Measurements from ENCODE around the gene PGAP2.
A peak's percentile ranks its signal among the peaks of the same experiment; 100 is the strongest.

PGAP2 gene

DNA sequence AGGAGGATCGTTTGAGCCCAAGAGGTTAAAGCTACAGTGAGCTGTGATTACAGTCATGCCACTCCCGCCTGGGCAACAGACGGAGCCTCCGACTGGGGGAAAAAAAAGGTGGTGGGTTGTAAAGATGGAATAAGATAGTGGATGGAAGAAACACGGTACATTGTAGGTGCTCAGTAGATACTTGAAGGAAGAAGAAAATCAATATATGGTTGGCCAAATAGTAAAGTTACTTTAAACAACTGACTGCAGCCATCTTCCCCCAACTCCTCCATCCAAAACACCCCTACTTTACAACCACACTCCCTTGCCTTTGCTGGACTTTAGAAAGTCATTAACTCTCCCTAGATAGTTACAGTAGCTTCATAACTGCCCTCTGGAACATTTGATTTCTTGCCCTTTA lies 8.5 kb upstream of the PGAP2 start:
- no peaks in the 10 kb centered on the region for H3K27me3 Mint-ChIP-seq (ENCODE audit: low read depth)
- peak overlapping the region; percentile 5 to 42 (median 12) for H3K27ac Mint-ChIP-seq
- H3K36me3 Mint-ChIP-seq (ENCODE audit: low read depth) = peaks cover 4% of the 10 kb centered on the region
- TF ChIP-seq, protein P1, sequence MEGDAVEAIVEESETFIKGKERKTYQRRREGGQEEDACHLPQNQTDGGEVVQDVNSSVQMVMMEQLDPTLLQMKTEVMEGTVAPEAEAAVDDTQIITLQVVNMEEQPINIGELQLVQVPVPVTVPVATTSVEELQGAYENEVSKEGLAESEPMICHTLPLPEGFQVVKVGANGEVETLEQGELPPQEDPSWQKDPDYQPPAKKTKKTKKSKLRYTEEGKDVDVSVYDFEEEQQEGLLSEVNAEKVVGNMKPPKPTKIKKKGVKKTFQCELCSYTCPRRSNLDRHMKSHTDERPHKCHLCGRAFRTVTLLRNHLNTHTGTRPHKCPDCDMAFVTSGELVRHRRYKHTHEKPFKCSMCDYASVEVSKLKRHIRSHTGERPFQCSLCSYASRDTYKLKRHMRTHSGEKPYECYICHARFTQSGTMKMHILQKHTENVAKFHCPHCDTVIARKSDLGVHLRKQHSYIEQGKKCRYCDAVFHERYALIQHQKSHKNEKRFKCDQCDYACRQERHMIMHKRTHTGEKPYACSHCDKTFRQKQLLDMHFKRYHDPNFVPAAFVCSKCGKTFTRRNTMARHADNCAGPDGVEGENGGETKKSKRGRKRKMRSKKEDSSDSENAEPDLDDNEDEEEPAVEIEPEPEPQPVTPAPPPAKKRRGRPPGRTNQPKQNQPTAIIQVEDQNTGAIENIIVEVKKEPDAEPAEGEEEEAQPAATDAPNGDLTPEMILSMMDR (IDR thresholded peaks at IDR 0.05; ENCODE audit: unreplicated experiment in 3 of 3) = no peak
- peaks cover 26% of the 10 kb centered on the region for H3K4me1 Mint-ChIP-seq
- peak overlapping the region in 2 of 3 experiments; percentile 31 to 48 for H3K4me3 Mint-ChIP-seq
- no peaks in the 10 kb centered on the region for H3K9me3 Mint-ChIP-seq

DNA sequence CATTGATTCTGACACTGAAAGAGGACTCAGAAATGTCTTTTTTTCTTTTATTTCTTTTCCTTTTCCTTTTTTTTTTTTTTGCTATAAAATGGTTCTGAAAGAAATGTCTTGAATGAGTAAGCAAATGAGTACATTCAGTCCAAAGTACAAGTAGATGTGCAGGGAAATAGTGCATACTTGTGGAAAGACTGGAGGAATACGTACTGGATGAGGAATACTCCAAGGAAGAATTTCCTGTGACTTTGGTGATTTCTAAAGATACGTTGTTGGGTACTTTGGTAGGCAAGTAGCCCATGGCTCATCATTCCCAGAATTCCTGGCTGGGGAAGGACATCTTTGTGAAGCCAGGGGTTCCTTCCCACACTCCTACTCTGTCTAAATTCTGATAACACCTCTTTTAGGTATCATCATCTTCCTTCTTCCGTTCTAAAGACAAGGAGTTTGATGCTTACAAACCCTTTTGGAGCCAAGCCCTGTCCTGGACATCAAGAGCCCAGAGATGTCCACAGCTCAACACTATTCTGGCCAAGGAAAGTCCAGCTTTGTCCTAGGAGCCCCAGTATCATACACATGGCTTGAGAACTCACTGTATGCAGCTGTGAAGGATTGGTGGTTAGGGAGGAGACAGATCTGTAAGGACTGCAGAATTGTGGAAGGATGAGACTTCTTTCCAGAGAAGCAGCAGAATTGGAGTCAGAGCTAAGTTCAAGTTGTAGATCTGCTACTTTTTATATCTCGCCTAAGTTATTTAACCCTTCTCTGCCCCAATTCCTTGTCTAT lies 6.2 kb upstream of the PGAP2 start:
- H3K4me1 Mint-ChIP-seq = peaks cover 8% of the 10 kb centered on the region
- TF ChIP-seq, protein P1 (IDR thresholded peaks at IDR 0.05; ENCODE audit: unreplicated experiment in 3 of 3) = no peak
- no peaks in the 10 kb centered on the region for H3K9me3 Mint-ChIP-seq
- no peak overlapping the region for H3K4me3 Mint-ChIP-seq
- no peaks in the 10 kb centered on the region for H3K27me3 Mint-ChIP-seq (ENCODE audit: low read depth)
- H3K36me3 Mint-ChIP-seq (ENCODE audit: low read depth) = no peaks in the 10 kb centered on the region
- peak overlapping the region; percentile 24 to 43 (median 28) for H3K27ac Mint-ChIP-seq

DNA sequence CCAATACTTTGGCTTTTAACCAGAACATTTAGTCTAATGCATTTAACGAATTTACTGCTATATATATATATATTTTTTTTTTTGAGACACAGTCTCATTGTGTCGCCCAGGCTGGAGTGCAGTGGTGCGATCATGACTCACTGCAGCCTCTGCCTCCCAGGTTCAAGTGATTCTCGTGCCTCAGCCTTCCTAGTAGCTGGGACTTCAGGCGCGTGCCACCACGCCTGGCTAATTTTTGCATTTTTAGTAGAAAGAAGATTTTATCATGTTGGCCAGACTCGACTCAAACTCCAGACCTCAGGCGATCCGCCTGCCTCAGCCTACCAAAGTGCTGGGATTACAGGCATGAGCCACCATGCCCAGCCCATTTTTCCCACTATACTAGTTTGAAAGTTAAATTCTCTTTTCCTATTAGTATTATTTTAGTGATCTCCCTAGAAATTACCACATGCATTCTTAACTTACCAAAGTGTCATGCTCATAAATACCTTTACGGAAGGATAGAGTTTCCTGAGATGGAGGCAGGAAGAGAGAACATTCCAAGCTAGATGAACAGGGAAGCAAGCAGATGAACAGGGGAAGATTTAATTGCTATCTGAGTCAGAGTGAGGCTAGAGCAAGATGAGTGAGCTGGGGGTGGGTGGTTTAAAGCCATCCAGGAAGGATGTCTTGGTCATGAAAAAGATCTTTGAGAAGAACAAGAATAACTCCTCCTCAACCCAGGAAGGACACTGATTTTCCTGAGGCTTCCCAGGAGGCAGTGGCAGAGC lies 4.4 kb upstream of the PGAP2 start:
- Mint-ChIP-seq H3K9me3 (no peaks in the 10 kb centered on the region), H3K27me3 (ENCODE audit: low read depth) (no peaks in the 10 kb centered on the region), H3K36me3 (ENCODE audit: low read depth) (no peaks in the 10 kb centered on the region), H3K27ac (no peak overlapping the region), H3K4me3 (peak overlapping the region in 1 of 3 experiments; percentile 29), H3K4me1 (peaks cover 6% of the 10 kb centered on the region)
- TF ChIP-seq, protein P1 (IDR thresholded peaks at IDR 0.05; ENCODE audit: unreplicated experiment in 3 of 3) = no peak

DNA sequence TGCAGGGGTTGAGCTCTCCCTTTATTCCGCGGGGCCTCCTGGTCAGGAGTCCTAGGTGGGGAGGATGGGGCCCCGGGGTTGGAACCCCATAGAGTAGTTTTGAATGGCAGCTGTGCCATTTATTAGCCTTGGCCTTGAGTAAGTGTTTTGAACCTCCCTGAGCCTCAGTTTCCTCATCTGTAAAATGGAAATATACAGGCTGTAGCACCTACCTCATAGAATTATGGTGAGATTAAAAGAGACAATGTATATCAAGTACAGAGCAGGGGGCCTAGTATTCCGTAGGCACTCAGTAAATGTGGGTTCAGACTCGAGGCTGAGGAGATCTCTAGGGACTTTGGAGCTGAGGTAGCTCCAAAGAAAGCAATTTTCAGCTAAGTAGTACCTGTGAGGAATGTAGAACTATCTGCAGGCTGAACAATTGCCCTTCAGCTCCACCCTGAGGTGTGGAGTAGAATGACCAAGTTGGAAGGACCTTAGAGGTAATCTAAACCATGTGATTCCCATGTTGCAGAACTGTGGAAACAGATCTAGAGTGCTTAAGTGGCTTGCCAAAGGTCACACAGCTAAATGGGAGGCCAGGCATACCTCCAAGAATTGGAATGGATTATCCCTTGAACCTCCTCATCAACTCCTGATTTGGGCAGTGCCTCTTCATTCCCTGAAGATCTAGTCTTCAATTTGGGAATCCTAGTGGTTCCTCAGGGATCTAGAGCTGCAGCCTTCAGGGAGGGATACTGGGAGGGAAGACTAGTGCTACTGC lies 682 bp downstream of the PGAP2 start:
- H3K4me1 Mint-ChIP-seq = peaks cover 15% of the 10 kb centered on the region
- H3K36me3 Mint-ChIP-seq (ENCODE audit: low read depth) = no peaks in the 10 kb centered on the region
- peak overlapping the region; percentile 87 to 96 (median 95) for H3K4me3 Mint-ChIP-seq
- no peaks in the 10 kb centered on the region for H3K9me3 Mint-ChIP-seq
- peak overlapping the region; percentile 20 to 52 (median 43) for H3K27ac Mint-ChIP-seq
- no peaks in the 10 kb centered on the region for H3K27me3 Mint-ChIP-seq (ENCODE audit: low read depth)
- TF ChIP-seq, protein P1 (IDR thresholded peaks at IDR 0.05; ENCODE audit: unreplicated experiment in 3 of 3) = peak; percentile 29 to 41 (median 32)

DNA sequence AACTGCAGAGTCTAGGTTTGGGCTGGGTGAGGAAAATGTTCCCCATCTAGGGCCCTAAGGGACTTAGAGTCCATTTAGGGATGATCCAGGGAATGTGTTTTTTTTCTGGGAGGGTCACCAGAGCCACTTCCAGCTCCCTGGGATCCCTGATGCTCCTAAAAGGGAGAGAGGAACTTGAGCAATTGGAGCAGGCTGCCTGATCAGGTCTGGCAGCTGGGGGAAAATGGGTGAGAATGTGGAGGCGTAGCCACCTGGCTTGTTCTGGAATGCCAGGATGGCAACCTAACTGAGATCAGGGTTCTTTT lies 1.2 kb downstream of the PGAP2 start:
- Mint-ChIP-seq H3K4me3 (peak overlapping the region; percentile 47 to 79 (median 68)), H3K27me3 (ENCODE audit: low read depth) (no peaks in the 10 kb centered on the region), H3K4me1 (peaks cover 15% of the 10 kb centered on the region), H3K9me3 (no peaks in the 10 kb centered on the region), H3K36me3 (ENCODE audit: low read depth) (no peaks in the 10 kb centered on the region), H3K27ac (no peak overlapping the region)
- TF ChIP-seq, protein P1 (IDR thresholded peaks at IDR 0.05; ENCODE audit: unreplicated experiment in 3 of 3) = no peak

Data from nephron (organoid).